Lower leg skin (tissue), 3 donors: ENCODE measurements around the gene TMEM225B.

ENCODE experiments used
- POLR2A ChIP-seq, 2 donors: fragments of 450-650 bp; IDR thresholded peaks; one replicate each; pipeline ENCODE4 v1.6.1; 2016 to 2017; ENCODE audit warnings: antibody characterized with exemption in 2 of 2, mild to moderate bottlenecking in 1 of 2, moderate library complexity in 1 of 2
- TF ChIP-seq, protein P1 (sequence below), 3 donors: fragments of 450-650 bp; IDR thresholded peaks; one replicate each; pipeline ENCODE4 v1.5.1; 2016; ENCODE audit warnings: antibody characterized with exemption in 3 of 3, mild to moderate bottlenecking in 3 of 3, moderate library complexity in 2 of 3

DNA sequence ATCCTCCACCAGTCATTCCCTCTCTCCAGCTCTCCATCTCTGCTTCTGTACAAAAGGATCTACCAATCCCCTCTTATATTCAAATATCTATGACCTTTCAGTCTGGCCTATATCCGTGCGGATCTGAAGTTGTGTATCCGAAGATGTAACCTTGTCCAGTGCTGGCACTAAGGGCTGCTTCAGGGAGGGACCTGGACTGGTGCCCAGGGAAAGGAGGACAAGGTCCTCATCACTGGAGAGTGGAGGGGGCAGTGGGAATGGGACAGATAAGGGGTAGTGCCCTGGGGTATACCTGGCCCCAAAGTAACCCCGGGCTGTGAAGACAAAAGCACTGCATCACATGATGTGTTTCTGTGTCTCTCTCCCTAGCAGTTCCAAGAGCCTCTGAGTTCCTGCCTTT lies 1.8 kb downstream of the TMEM225B start:
- TF ChIP-seq, protein P1, sequence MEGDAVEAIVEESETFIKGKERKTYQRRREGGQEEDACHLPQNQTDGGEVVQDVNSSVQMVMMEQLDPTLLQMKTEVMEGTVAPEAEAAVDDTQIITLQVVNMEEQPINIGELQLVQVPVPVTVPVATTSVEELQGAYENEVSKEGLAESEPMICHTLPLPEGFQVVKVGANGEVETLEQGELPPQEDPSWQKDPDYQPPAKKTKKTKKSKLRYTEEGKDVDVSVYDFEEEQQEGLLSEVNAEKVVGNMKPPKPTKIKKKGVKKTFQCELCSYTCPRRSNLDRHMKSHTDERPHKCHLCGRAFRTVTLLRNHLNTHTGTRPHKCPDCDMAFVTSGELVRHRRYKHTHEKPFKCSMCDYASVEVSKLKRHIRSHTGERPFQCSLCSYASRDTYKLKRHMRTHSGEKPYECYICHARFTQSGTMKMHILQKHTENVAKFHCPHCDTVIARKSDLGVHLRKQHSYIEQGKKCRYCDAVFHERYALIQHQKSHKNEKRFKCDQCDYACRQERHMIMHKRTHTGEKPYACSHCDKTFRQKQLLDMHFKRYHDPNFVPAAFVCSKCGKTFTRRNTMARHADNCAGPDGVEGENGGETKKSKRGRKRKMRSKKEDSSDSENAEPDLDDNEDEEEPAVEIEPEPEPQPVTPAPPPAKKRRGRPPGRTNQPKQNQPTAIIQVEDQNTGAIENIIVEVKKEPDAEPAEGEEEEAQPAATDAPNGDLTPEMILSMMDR (IDR thresholded peaks at IDR 0.05): no peak
- no peak for TF ChIP-seq POLR2A (IDR thresholded peaks at IDR 0.05)
